Sciatic nerve (tissue), 2 donors: ENCODE measurements around the gene SETD3. TPM values are rescaled to one million over a fixed set of nuclear protein-coding genes. Genes with fewer than 3 reads are reported as not detected.

Experiments
- ATAC-seq: fragments of 200-7000 bp; cut with Tn5 transposase; one replicate; pipeline ENCODE4 v1.9.1; 2020; ENCODE audit warnings: mild to moderate bottlenecking, moderate library complexity
- DNase-seq: peaks from one replicate; pipeline ENCODE4 v3.0.0-alpha.2; 2020; ENCODE audit warnings: low spot score
- intact Hi-C: fragments of 100-400 bp; cut with DNase I; formaldehyde crosslinking; loops from one replicate; pipeline ENCODE4 v1.14.2; 2022
- total RNA-seq: library from RNA; stranded (reverse); fragmentation: NEBNext Ultra II Directional; extraction: Animal tissue kit (Norgen Biotek cat#: 25700); gene quantifications from one replicate; pipeline ENCODE4 v1.2.1, GENCODE V29; 2021
- donor health status: DM: no; HTN: no; CAD: no.
- donor health status: DM: no; HTN: no; CAD: no.

Gene SETD3
- total RNA-seq, 1 donor from 2014 or later, result 86.0 TPM

GRCh38 chr14:99436247-99437180, 44.1 kb downstream of the SETD3 start:
- DNase-seq (no peak), ATAC-seq (no peak)
- intact Hi-C loops, result no loop called here

- intact Hi-C loops, result no loop called here
- DNase-seq (no peak), ATAC-seq (no peak)
Observed at GRCh38 chr14:99435327-99435726, 45.3 kb downstream of the SETD3 start.

GRCh38 chr14:99432485-99432884, 48.2 kb downstream of the SETD3 start:
- no peak for ATAC-seq
- intact Hi-C loops, result no loop called here
- no peak for DNase-seq

GRCh38 chr14:99431986-99432385, 48.7 kb downstream of the SETD3 start:
- intact Hi-C loops, result no loop called here
- ATAC-seq, result no peak

GRCh38 chr14:99430491-99430890, 50.2 kb downstream of the SETD3 start:
- ATAC-seq (no peak), DNase-seq (no peak)
- intact Hi-C loops, result no loop called here

More at GRCh38 chr14:99431986-99432385, 48.7 kb downstream of the SETD3 start:
- DNase-seq, result no peak

GRCh38 chr14:99427632-99428300, 52.9 kb downstream of the SETD3 start:
- no peak for DNase-seq
- intact Hi-C loops, result no loop called here
- no peak for ATAC-seq

GRCh38 chr14:99426813-99427346, 53.8 kb downstream of the SETD3 start:
- DNase-seq (no peak), ATAC-seq (no peak)
- intact Hi-C loops, result no loop called here

- intact Hi-C loops, result no loop called here
- no peak for DNase-seq
- no peak for ATAC-seq
Observed at GRCh38 chr14:99426265-99426664, 54.4 kb downstream of the SETD3 start.

GRCh38 chr14:99425272-99425681, 55.4 kb downstream of the SETD3 start:
- intact Hi-C loops, result no loop called here

GRCh38 chr14:99424306-99424877, 56.3 kb downstream of the SETD3 start:
- intact Hi-C loops, result no loop called here
- DNase-seq, result no peak
- ATAC-seq, result no peak

More at GRCh38 chr14:99425272-99425681, 55.4 kb downstream of the SETD3 start:
- ATAC-seq, result no peak
- DNase-seq, result no peak

GRCh38 chr14:99423434-99423833, 57.2 kb downstream of the SETD3 start:
- intact Hi-C loops, result no loop called here
- no peak for ATAC-seq
- DNase-seq, result no peak

GRCh38 chr14:99422228-99423010, 58.2 kb downstream of the SETD3 start:
- intact Hi-C loops, result no loop called here
- no peak for DNase-seq

GRCh38 chr14:99420711-99421110, 59.9 kb downstream of the SETD3 start:
- ATAC-seq (no peak), DNase-seq (no peak)
- intact Hi-C loops, result no loop called here

More at GRCh38 chr14:99422228-99423010, 58.2 kb downstream of the SETD3 start:
- no peak for ATAC-seq

GRCh38 chr14:99419905-99420304, 60.8 kb downstream of the SETD3 start:
- intact Hi-C loops, result no loop called here
- ATAC-seq (no peak), DNase-seq (no peak)

GRCh38 chr14:99418242-99418641, 62.4 kb downstream of the SETD3 start:
- intact Hi-C loops, result no loop called here
- ATAC-seq (no peak), DNase-seq (no peak)

- intact Hi-C loops, result no loop called here
- no peak for DNase-seq
- no peak for ATAC-seq
Observed at GRCh38 chr14:99416909-99417308, 63.8 kb downstream of the SETD3 start.

GRCh38 chr14:99415496-99416281, 65.0 kb downstream of the SETD3 start:
- no peak for DNase-seq
- intact Hi-C loops, result no loop called here
- ATAC-seq, result peak; percentile 83

- no peak for ATAC-seq
- no peak for DNase-seq
- intact Hi-C loops, result no loop called here
Observed at GRCh38 chr14:99413911-99414310, 66.7 kb downstream of the SETD3 start.
